Middle frontal gyrus (tissue), 1 donor: Measurements from ENCODE around the gene ADSS1.
A peak's percentile ranks its signal among the peaks of the same experiment; 100 is the strongest.

Experiments used
- DNase-seq: peaks from one replicate; pipeline ENCODE4 v3.0.0-alpha.2; 2015; ENCODE audit warnings: low spot score; ENCODE audit errors: extremely low spot score

ADSS1 gene

DNA sequence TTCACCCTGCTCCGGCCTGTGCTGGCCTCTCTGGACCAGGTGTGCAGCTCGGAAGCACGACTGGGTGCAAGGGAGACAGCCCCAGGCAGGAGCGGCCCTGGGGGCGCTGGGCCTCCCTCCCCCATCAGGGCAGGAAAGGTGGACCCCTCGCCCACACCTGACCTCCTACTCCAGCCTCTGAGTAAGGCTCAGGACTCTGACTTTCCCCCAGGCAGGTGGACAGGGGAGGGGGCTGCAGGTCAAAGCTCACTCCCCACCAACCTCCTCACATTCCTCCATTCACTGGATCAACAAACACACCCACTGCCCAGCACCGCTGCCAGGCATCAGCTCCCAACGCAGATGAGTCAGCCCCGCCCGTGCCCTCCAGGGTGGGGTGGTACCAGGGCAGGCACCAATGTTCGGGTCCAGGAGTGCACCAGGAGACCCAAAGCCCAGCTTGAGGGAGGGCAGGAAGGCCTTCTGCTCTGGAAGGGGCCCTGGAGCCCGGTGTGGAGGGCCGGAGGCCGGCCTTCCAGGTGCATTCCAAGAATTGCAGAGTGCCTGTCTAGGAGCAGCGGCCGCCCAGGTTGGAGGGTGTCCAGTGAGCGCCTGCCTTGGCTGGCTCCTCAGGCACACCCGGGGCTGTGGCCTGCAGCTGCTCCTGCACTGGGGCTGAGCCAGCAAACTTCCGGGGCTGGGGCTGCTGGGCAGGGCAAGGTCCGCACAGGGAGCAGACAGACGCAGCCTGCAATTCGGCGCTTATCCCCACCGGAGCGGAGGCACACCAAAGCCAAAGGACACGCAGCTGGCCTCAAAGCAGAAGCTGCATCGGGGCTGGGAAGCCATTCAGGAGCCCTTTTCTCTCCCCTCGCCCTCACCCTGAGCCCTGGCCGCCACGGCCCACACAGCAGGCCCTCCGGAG, 36.2 kb upstream of the ADSS1 start:
- DNase-seq, result no peak

DNA sequence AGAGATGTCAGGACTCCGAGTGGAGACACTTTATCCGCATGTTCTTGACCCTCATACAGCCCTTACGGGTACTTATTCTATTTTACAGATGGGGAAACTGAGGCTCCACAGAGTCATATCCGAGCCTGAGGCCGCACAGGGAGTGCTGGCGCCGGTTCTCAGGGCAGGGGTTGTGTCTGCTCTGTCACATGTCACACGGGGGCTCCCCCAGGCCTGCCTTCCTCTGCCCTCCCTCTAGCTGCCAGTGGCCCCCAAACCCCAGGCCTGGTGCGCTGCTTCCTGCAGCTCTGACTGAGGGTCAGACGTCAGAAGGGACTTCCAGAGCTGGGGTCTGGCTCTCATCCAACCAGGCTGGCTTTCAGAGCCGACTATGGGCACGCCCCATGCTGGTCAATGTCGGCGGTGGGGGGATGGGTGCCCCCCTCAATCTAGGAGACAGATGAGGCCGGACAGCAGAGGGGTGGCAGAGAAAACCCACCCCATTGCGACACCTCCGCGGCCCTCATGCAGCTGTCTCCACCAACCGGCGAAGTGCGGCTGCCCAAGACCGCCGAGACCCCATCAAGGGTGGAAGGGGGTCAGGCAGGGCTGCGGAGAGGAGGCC, 35.4 kb upstream of the ADSS1 start:
- DNase-seq, result no peak

- no peak for DNase-seq
Observed at GRCh38 chr14:104689109-104689880, 34.7 kb upstream of the ADSS1 start, which contains the start of gene INF2. Gene INF2 (plus strand): TSS chr14:104689618. CDS start chr14:104701366, 11,748 bp downstream.

DNA sequence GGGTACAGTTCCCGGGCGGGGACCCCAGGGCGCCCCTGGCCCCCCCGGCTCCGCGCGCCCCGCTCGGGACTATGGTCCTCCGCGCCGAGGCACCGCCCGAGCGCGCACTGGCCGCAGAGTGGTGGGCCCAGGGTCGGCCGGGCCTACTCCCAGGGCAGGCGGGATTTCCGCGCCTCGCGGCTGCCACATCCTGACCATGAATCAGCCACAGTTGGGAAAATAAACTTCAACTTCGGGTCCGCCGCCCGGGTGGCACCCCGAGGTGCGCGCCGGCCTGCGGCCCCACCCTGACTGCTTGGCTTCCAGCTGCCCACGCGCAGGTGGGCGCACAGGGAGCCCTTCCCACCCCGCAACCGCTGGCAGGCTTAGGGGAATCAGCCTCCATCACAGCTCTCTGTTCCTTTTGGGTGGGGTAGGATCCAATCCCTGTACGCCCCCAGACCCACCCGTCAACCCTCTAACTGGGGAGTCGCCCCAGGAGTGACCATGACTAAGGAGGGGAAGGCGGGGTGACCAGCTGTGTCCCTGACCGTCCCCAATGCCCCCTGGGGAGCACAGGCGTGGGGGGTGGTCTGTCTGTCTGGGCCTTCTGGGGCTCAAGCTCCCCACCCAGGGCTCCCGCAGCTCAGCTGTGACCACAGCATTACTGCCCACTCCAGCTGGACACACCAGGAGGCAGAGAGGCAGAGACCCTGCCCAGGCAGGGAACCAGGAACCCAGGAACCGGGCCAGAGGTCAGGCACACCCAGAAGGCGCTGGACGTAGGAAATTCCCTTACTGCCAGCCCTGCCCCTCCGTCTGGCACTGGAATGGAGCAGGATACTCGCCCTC, 33.9 kb upstream of the ADSS1 start:
- DNase-seq, result no peak

DNA sequence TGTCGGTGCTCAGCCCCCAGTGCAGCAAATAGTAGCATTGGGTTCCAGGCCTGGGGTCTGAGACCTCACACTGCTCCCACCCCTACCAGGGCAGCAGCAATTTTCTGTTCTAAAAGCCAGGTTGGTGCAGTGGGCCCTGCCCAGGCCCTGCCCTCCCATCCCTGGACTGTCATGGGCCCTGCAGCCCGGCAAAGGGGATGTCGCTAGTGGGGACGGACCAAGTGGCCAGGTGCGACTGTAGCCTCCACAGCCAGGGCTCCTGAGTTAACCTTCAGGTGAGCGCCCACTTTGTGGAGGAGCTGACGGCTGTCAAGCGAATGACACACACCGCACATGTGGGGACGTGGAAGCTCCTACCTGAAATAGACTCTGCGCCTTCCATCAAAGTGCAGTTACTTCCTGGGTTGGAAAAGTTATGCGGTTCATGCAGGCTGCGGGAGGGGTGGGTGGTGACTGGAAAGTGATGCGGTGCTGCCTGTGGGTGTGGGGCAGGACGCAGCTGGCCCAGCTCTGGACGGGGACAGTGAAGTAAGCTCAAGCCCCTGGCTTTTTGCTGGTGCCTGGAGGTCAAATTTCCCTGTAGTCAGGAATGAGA, 33.1 kb upstream of the ADSS1 start:
- DNase-seq, result no peak

DNA sequence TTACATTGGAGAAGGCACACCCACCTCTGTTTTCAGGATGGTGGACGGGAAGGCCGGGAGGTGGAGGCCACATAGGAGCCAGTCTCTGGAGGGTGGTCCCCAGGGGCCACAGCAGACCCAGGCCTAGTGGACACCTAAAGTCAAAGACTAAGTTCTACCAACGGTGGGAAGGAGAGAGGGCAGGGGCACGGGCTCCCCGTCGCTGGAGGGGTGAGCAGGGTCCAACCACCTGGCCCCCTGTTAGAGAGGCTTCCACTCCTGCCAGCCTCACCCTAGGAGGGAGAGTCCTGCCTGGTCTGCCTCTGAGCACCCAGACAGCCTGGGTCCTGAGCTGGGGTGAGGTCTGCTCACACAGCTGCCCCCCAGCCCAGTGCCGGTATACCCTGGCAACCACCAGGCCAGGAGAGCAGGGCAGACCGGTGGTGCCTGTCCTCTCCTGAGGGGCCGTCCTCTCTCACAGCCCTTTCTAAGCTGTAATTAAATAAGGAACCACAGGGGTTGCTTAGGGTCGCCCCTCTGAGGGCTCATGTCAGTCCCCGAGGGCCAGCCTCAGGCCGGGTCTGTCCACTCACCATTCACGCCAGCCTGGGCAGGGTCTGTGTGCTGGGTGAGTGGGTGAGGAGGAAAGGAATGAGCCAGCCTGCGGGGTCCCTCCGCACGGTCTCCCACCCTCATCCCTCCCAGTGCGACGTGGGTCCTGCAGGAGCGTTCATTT, 32.3 kb upstream of the ADSS1 start:
- no peak for DNase-seq

DNA sequence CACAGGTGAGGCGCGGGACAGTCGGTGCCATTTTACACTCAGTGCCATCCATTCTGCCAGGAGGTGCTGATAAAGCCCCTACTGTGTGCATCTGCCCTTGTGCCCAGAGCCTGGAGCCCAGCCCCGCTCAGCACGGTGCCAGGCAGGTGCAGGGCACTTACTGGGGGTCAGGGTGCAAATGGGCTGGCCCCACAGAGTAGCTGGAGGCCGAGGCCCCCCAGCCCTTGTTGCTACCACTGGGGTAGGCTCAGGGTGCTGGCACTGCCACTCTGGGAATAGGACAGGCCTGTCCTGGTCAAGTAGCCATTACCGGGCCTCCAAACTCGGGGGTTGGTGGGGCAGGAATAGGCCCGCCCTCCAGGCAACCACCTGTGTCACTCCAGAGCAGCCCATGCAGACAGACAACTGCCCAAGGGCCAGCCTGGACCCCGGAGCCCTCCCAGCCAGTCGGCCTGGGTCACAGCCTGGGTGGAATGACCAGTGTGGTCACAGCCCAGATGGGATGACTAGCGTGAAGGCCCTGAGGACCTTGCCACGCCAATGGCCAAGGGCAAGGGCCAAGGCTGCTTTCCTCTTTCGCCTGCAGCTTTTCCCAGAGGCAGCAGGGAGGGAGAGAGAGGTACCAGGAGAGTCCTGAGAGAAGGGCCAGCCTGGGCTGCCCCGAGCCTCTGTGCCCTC, 31.6 kb upstream of the ADSS1 start:
- no peak for DNase-seq

DNA sequence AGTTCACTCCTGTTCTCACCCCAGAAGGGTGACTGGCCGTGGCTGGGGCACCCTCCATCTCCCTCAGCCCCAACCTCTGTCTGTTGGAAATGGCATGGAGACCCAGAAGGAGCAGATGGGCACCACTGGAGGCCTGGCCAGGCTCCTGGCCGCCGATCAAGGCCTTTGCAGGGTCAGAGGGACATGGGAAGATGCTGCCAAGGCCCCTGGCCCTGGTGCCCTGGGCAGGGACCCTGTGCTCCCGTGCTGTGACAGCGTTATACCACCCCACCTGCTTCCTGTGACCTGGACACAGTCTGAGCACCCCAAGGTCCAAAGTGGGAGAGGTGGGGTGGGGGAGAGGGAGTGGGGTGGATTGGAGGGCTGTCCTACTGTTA, 31.1 kb upstream of the ADSS1 start:
- DNase-seq, result no peak

GRCh38 chr14:104693482-104694431, 30.3 kb upstream of the ADSS1 start:
- no peak for DNase-seq

DNA sequence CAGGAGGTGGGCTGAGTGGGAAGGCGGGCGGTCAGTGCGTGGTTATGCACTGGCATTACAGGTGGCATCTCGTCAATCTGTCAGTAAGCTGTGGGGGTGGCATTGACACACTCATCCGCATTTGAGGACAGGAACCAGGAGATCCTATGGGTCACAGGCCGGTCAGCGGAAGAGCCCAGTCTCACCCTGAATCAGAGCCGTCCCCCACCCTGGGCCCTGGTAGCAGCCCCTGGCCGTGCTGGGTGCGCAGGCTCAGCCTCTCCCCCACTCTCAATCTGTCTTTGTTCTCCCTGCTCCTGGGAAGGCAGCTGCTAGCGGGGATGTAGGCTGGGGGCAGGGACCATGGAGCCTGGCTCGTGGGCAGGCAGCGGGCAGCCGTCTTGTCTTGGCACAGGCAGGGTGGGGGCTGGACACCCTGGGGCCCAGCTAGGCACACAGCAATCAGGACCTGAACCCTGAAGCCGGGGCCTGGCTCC, 29.5 kb upstream of the ADSS1 start:
- DNase-seq, result peak; percentile 78

- no peak for DNase-seq
Observed at GRCh38 chr14:104694991-104695659, 28.9 kb upstream of the ADSS1 start.

- no peak for DNase-seq
Observed at GRCh38 chr14:104695660-104696000, 28.4 kb upstream of the ADSS1 start.

DNA sequence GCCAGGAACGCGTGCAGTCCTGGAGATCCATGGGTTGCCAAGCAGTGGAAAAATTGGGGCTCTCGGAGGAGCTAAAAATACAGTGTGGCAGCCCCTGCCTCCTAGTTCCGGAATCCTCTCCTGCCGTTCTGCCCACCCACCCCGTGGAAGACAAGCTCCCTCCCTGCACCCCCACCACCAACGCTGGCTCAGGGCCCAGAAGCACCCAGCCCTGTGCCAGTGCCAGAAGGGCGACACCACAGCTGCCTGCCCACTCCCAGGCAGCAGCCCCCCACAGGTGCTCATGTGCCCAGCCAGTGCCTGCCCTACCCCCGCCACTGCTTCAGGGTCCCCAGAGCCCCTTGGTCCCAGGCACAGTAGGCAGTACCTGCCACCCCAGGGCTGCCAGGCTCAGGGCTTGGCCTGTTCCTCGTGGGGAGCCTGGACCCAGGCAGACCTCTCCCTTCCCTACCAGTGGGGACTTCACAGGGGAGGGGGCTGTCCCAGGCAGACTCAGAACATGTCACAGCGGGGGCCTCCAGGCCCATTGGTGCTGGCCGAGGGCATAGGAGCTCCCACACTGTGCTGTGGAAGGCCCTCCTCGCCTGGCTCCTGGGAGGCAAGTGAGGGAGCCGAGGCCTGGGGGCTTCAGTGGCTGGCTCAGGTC, 27.2 kb upstream of the ADSS1 start:
- DNase-seq, result no peak

DNA sequence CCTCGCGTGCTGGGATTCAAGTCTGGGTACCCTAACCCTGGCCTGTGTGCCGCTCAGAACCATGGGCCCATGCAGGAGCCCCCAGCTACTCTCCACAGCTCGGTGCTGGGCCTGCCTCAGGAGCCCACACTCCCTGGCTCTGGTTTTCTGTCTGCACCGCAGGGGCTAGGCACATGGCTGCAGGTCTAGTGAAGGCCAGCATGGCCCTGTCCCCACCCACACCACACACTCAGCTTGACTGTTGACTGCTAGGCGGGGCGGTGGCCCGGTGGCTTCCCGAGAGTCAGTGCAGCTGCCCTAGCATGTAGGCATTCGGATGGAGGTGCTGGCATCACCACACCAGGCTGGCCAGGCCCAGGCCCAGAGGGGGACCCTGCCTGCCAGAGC, 26.7 kb upstream of the ADSS1 start:
- no peak for DNase-seq

GRCh38 chr14:104697892-104698583, 26.0 kb upstream of the ADSS1 start:
- peak; percentile 75 for DNase-seq

DNA sequence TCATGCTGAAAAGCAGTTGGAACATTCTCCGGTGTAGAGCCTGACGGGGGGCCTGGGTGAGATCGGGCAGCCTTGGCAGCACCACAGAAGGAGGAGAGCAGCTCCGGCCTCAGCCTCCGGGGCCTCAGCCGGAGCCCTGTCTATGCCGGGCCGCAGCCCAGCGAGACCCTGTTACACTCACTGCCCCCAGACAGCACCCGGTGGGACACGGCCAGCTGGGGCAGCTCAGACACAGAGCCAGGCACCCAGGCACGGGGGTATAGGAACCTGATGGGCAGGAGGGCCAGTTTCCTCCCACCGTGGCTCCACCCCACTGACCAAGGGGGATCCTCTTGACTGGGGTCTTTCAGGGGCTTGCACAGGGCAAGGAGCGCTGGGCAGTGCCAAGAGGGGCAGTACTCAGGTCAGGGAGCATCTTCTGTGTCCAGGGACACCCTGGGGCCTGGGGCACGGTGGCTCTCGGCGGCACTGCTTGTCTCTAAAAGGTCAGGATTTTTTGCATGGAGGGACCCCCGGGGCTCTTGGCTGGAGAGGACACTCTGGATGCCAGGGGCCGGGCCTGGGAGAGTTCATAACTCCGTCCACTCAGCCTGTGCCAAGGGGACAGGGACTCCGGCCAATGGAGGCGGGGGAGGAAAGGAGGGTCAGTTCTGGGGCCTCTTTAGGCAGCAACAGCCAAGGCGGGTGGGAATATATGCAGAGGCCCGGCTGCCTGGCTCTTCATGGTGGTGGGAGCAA, 25.2 kb upstream of the ADSS1 start:
- no peak for DNase-seq
